CD8-positive, alpha-beta memory T cell (primary cell): ENCODE results near the gene ZFP92. TPM values are rescaled to one million over a fixed set of nuclear protein-coding genes. Genes with fewer than 3 reads are reported as not detected.

Experiments used
- CTCF ChIA-PET: fragments of 350-600 bp; sonication (Branson Sonifier 250); formaldehyde crosslinking; loops from one replicate; lab custom pipeline; 2021; ENCODE audit warnings: antibody characterized with exemption; lab: Charles Lee
- POLR2A ChIA-PET: fragments of 350-600 bp; sonication (Branson Sonifier 250); formaldehyde crosslinking; loops from one replicate; lab custom pipeline; 2021; ENCODE audit warnings: antibody characterized with exemption; lab: Charles Lee
- DNase-seq, 5 donors: peaks; one replicate each; pipeline versions ENCODE4 v3.0.0 to v3.0.0-alpha.2; 2020 to 2022; ENCODE audit warnings: mixed read lengths in 1 of 5
- H3K27ac ChIP-seq: one replicate; pipeline ENCODE4 v1.7.0; 2013; ENCODE audit warnings: low read depth, mild to moderate bottlenecking, low read length, moderate library complexity
- H3K27me3 ChIP-seq: 2 replicates; pipeline ENCODE4 v1.7.0; 2013; ENCODE audit warnings: low read length, mild to moderate bottlenecking; ENCODE audit not compliant: insufficient read depth, poor library complexity, severe bottlenecking
- H3K36me3 ChIP-seq: 2 replicates; pipeline ENCODE4 v1.7.0; 2013; ENCODE audit warnings: mild to moderate bottlenecking, low read length, moderate library complexity; ENCODE audit not compliant: insufficient read depth
- H3K4me1 ChIP-seq: 2 replicates; pipeline ENCODE4 v1.7.0; 2013; ENCODE audit warnings: mild to moderate bottlenecking, low read length, moderate library complexity; ENCODE audit not compliant: insufficient read depth
- H3K4me3 ChIP-seq: 2 replicates; pipeline ENCODE4 v1.7.0; 2013; ENCODE audit warnings: mild to moderate bottlenecking, low read length
- H3K9me3 ChIP-seq: 2 replicates; pipeline ENCODE4 v1.7.0; 2013; ENCODE audit warnings: mild to moderate bottlenecking, low read length
- H3K27ac Mint-ChIP-seq, 8 donors: one replicate each; pipeline ENCODE4 v1.8.0; 2020 to 2021; ENCODE audit warnings: mixed read lengths in 8 of 8, mild to moderate bottlenecking in 6 of 8, inconsistent platforms in 3 of 8, moderate library complexity in 3 of 8
- H3K27me3 Mint-ChIP-seq, 2 donors: one replicate each; pipeline ENCODE4 v1.8.0; 2020 to 2021; ENCODE audit warnings: mixed read lengths in 2 of 2, mild to moderate bottlenecking in 1 of 2, moderate library complexity in 1 of 2
- H3K36me3 Mint-ChIP-seq, 3 donors: one replicate each; pipeline ENCODE4 v1.8.0; 2020 to 2021; ENCODE audit warnings: mixed read lengths in 3 of 3, inconsistent platforms in 1 of 3, mild to moderate bottlenecking in 1 of 3
- H3K4me1 Mint-ChIP-seq, 3 donors: one replicate each; pipeline ENCODE4 v1.8.0; 2020 to 2021; ENCODE audit warnings: mixed read lengths in 3 of 3, inconsistent platforms in 1 of 3, mild to moderate bottlenecking in 1 of 3
- H3K4me3 Mint-ChIP-seq, 7 donors: one replicate each; pipeline ENCODE4 v1.8.0; 2020 to 2021; ENCODE audit warnings: mixed read lengths in 7 of 7, mild to moderate bottlenecking in 6 of 7, moderate library complexity in 4 of 7, inconsistent platforms in 2 of 7
- H3K9me3 Mint-ChIP-seq, 5 donors: one replicate each; pipeline ENCODE4 v1.8.0; 2020 to 2022; ENCODE audit warnings: mixed read lengths in 5 of 5, mild to moderate bottlenecking in 3 of 5, moderate library complexity in 2 of 5, inconsistent platforms in 1 of 5
- polyA plus RNA-seq: library from polyadenylated mRNA; unstranded; fragments of 300-500 nt; fragmentation: Illumina TruSeq; gene quantifications from one replicate; pipeline ENCODE4 v1.2.3, GENCODE V29; 2021
- total RNA-seq, 2 experiments: library from RNA; stranded (reverse); gene quantifications; one replicate each; pipeline ENCODE4 v1.2.3, GENCODE V29; 2021

The ZFP92 gene
- total and polyA plus RNA-seq, 3 experiments from 2014 or later = 0.41 to 1.9 (median 1.7) TPM

- no peaks in the 10 kb centered on the region for H3K27me3 ChIP-seq
- no peak for DNase-seq
- H3K4me1 ChIP-seq = no peaks in the 10 kb centered on the region
- no peaks in the 10 kb centered on the region for H3K9me3 Mint-ChIP-seq
- no peaks in the 10 kb centered on the region for H3K4me1 Mint-ChIP-seq
- no peak overlapping the region for H3K4me3 ChIP-seq
- H3K27ac ChIP-seq = no peak overlapping the region
- no peak overlapping the region for H3K4me3 Mint-ChIP-seq
- H3K27me3 Mint-ChIP-seq = peaks cover 0 to 2% of the 10 kb centered on the region in 2 donors
- POLR2A ChIA-PET = no interaction called here
- no peaks in the 10 kb centered on the region for H3K9me3 ChIP-seq
- H3K27ac Mint-ChIP-seq = peak overlapping the region in 1 of 8 donors; percentile 54
- CTCF ChIA-PET = no interaction called here
- peaks cover 0 to 37% (median 6%) of the 10 kb centered on the region in 3 donors for H3K36me3 Mint-ChIP-seq
- H3K36me3 ChIP-seq = no peaks in the 10 kb centered on the region
Measured at GRCh38 chrX:153450114-153450948, 39.1 kb downstream of the ZFP92 start.

- H3K27me3 Mint-ChIP-seq = peaks cover 0 to 2% of the 10 kb centered on the region in 2 donors
- H3K36me3 Mint-ChIP-seq = peaks cover 0 to 41% (median 6%) of the 10 kb centered on the region in 3 donors
- H3K36me3 ChIP-seq = no peaks in the 10 kb centered on the region
- H3K4me3 ChIP-seq = no peak overlapping the region
- DNase-seq = no peak
- H3K4me1 ChIP-seq = no peaks in the 10 kb centered on the region
- ChIA-PET POLR2A (no interaction called here), CTCF (no interaction called here)
- no peaks in the 10 kb centered on the region for H3K27me3 ChIP-seq
- no peak overlapping the region for H3K4me3 Mint-ChIP-seq
- no peaks in the 10 kb centered on the region for H3K4me1 Mint-ChIP-seq
- H3K9me3 ChIP-seq = no peaks in the 10 kb centered on the region
- no peak overlapping the region for H3K27ac Mint-ChIP-seq
- no peak overlapping the region for H3K27ac ChIP-seq
- H3K9me3 Mint-ChIP-seq = no peaks in the 10 kb centered on the region
Measured at GRCh38 chrX:153450949-153451277, 39.6 kb downstream of the ZFP92 start.

GRCh38 chrX:153454901-153455550 is 43.8 kb downstream of the ZFP92 start:
- Histone ChIP-seq H3K9me3 (no peaks in the 10 kb centered on the region), H3K4me1 (no peaks in the 10 kb centered on the region), H3K36me3 (no peaks in the 10 kb centered on the region), H3K4me3 (no peak overlapping the region), H3K27me3 (no peaks in the 10 kb centered on the region), H3K27ac (no peak overlapping the region)
- Mint-ChIP-seq H3K9me3 (no peaks in the 10 kb centered on the region), H3K4me1 (no peaks in the 10 kb centered on the region), H3K4me3 (no peak overlapping the region), H3K27ac (no peak overlapping the region), H3K27me3 (peaks cover 0 to 3% of the 10 kb centered on the region in 2 donors), H3K36me3 (peaks cover 0 to 55% (median 7%) of the 10 kb centered on the region in 3 donors)
- no peak for DNase-seq
- POLR2A ChIA-PET = no interaction called here
- CTCF ChIA-PET = no interaction called here

GRCh38 chrX:153455571-153455970 is 44.3 kb downstream of the ZFP92 start:
- ChIA-PET POLR2A (no interaction called here), CTCF (no interaction called here)
- Mint-ChIP-seq H3K9me3 (no peaks in the 10 kb centered on the region), H3K4me3 (no peak overlapping the region), H3K36me3 (peaks cover 0 to 55% (median 9%) of the 10 kb centered on the region in 3 donors), H3K27me3 (peaks cover 0 to 3% of the 10 kb centered on the region in 2 donors), H3K27ac (no peak overlapping the region), H3K4me1 (no peaks in the 10 kb centered on the region)
- Histone ChIP-seq H3K4me3 (no peak overlapping the region), H3K36me3 (no peaks in the 10 kb centered on the region), H3K27ac (no peak overlapping the region), H3K4me1 (no peaks in the 10 kb centered on the region), H3K9me3 (no peaks in the 10 kb centered on the region), H3K27me3 (no peaks in the 10 kb centered on the region)
- DNase-seq = no peak

GRCh38 chrX:153456161-153456560 is 44.9 kb downstream of the ZFP92 start:
- Mint-ChIP-seq H3K4me1 (no peaks in the 10 kb centered on the region), H3K4me3 (no peak overlapping the region), H3K9me3 (no peaks in the 10 kb centered on the region), H3K27me3 (peaks cover 0 to 1% of the 10 kb centered on the region in 2 donors), H3K36me3 (peaks cover 0 to 56% (median 7%) of the 10 kb centered on the region in 3 donors), H3K27ac (no peak overlapping the region)
- Histone ChIP-seq H3K9me3 (no peaks in the 10 kb centered on the region), H3K36me3 (no peaks in the 10 kb centered on the region), H3K27ac (no peak overlapping the region), H3K27me3 (no peaks in the 10 kb centered on the region), H3K4me1 (no peaks in the 10 kb centered on the region), H3K4me3 (no peak overlapping the region)
- no peak for DNase-seq
- ChIA-PET CTCF (no interaction called here), POLR2A (no interaction called here)

GRCh38 chrX:153456704-153457103 is 45.4 kb downstream of the ZFP92 start:
- Histone ChIP-seq H3K4me3 (no peak overlapping the region), H3K27ac (no peak overlapping the region), H3K4me1 (no peaks in the 10 kb centered on the region), H3K9me3 (no peaks in the 10 kb centered on the region), H3K36me3 (no peaks in the 10 kb centered on the region), H3K27me3 (no peaks in the 10 kb centered on the region)
- no peaks in the 10 kb centered on the region for H3K9me3 Mint-ChIP-seq
- H3K36me3 Mint-ChIP-seq = peaks cover 0 to 56% (median 3%) of the 10 kb centered on the region in 3 donors
- H3K27ac Mint-ChIP-seq = no peak overlapping the region
- POLR2A ChIA-PET = no interaction called here
- peaks cover 0 to 3% (median 0%) of the 10 kb centered on the region in 3 donors for H3K4me1 Mint-ChIP-seq
- DNase-seq = no peak
- CTCF ChIA-PET = no interaction called here
- H3K27me3 Mint-ChIP-seq = peaks cover 0 to 1% of the 10 kb centered on the region in 2 donors
- no peak overlapping the region for H3K4me3 Mint-ChIP-seq

GRCh38 chrX:153457136-153457825 is 46.0 kb downstream of the ZFP92 start:
- H3K36me3 ChIP-seq = no peaks in the 10 kb centered on the region
- DNase-seq = no peak
- Mint-ChIP-seq H3K4me1 (peaks cover 0 to 4% (median 0%) of the 10 kb centered on the region in 3 donors), H3K4me3 (no peak overlapping the region), H3K36me3 (peaks cover 0 to 57% (median 3%) of the 10 kb centered on the region in 3 donors), H3K9me3 (no peaks in the 10 kb centered on the region), H3K27ac (no peak overlapping the region), H3K27me3 (peaks cover 0 to 1% of the 10 kb centered on the region in 2 donors)
- H3K4me3 ChIP-seq = no peak overlapping the region
- no peaks in the 10 kb centered on the region for H3K27me3 ChIP-seq
- H3K9me3 ChIP-seq = no peaks in the 10 kb centered on the region
- ChIA-PET POLR2A (no interaction called here), CTCF (no interaction called here)
- H3K27ac ChIP-seq = no peak overlapping the region
- H3K4me1 ChIP-seq = no peaks in the 10 kb centered on the region
